Mesenteric fat pad (tissue), 1 donor: ENCODE data around the gene BCKDHA. TPM values are rescaled to one million over a fixed set of nuclear protein-coding genes. Genes with fewer than 3 reads are reported as not detected.
"Not testable (repeated sequence)": the region's sequence is repeated elsewhere in the genome, so short reads cannot be mapped to it uniquely, and the experiment has no call there.

ENCODE experiments used
- DNase-seq: peaks from one replicate; pipeline ENCODE4 v3.0.0-alpha.2; 2020; ENCODE audit warnings: low spot score
- total RNA-seq: library from RNA; stranded (reverse); fragmentation: NEBNext Ultra II Directional; extraction: Animal tissue kit (Norgen Biotek cat#: 25700); gene quantifications from one replicate; pipeline ENCODE4 v1.2.1, GENCODE V29; 2021
- donor health status: DM: yes; HTN: yes; CAD: no.

The BCKDHA gene
- total RNA-seq, 1 donor from 2014 or later = 5.7 TPM

DNA sequence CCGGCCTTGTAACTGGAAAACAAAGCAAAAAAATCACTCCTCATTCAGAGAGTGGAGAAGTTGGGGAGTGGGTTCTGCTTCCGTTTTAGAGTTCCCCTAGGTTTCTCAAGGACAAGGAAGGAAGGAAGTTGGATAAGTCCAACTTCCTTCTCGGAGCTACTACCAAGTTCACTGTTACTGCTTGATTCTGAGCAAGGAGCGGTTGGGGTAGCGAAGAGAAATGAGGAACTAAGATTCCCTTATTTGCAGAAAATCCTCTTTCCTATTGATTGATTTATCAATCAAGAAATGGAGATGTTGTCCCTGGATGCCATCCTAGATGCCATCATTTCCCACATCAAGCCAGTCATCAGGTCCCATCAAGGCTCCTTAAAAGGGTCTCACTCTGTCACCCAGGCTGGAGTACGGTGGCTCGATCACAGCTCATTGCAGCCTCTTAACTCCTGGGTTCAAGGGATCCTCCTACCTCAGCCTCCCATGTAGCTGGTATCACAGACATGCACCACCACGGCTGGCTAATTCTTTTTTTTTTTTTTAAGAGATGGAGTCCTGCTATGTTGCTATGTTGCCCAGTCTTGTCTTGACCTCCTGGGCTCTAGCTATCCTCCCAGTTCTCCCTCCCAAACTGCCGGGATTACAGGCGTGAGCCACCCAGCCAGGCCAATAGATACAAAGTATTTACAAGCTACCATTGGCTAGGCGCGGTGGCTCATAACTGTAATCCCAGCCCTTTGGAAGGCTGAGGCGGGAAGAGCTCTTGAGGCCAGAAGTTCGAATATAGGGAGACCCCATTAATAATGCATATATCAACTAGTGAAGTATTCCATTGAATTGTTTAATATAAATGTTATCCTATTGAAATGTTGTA, 32.9 kb upstream of the BCKDHA start:
- no peak for DNase-seq

DNA sequence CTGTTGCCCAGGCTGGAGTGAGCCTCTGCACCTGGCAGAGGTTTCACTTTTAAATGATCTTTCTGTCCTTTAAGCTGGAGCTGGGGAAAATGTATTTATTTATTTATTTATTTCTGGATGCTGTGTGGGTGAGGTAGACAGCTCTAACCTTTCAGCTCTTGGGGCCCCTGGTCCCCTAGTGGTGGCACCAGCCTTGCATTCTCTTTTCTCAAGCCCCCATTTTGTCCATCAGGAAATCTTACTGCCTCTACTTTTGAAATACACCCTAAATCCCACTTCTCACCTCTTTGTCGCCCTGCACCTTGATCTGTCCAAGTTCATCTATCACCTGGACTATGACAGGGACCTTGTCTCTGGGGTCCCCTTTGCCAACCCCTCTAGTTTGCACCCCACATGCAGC, 31.5 kb upstream of the BCKDHA start:
- DNase-seq = no peak

GRCh38 chr19:41367848-41368301, 29.7 kb upstream of the BCKDHA start:
- no peak for DNase-seq

DNA sequence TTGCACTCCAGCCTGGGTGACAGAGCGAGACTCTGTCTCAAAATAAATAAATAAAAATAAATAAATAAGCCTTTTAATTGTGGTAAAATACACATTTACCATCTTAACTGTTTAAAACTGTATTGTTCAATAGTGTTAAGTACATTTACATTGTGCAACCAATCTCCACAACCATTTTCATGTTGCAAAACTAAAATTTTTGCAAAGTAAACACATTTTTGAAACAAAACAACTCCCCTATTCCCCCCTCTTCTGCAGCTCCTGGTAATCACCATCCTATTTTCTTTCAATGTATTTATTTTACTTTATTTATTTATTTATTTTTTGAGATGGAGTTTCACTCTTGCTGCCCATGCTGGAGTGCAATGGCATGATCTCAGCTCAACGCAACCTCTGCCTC, 27.8 kb upstream of the BCKDHA start:
- DNase-seq = no peak

DNA sequence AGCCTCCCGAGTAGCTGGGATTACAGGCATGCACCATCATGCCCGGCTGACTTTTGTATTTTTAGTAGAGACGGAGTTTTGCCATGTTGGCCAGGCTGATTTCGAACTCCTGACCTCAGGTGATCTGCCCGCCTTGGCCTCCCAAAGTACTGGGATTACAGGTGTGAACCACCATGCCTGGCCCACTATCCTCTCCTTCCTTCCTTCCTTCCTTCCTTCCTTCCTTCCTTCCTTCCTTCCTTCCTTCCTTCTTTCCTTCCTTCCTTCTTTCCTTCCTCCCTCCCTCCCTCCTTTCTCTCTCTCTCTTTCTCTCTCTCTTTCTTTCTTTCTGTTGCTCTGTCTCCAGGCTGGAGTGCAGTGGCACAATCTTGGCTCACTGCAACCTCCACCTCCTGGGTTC, 26.5 kb upstream of the BCKDHA start:
- DNase-seq = not testable (repeated sequence)

GRCh38 chr19:41371541-41371940, 26.1 kb upstream of the BCKDHA start:
- DNase-seq = no peak

- no peak for DNase-seq
These were observed 25.1 kb upstream of the BCKDHA start for GRCh38 chr19:41372501-41372900.

DNA sequence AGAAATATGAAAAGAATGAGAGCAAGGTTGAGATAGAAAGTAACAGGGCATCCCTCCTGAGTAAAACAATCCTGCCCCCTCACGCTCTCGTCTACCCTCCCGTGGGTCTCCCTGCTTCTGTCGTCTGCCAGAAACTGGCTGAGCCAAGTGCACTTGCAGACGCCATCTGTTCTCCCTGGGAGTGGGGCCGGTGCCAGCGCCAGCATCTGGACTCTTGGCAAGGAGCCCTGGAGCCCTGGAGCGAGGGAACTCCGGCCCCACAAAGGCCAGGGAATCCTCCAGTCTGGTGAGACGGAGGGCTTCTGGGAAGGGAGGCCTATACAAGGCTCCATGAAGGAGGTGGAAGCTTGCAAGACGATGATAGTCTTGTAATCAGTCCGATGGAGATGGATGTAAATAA, 23.6 kb upstream of the BCKDHA start:
- DNase-seq = no peak

GRCh38 chr19:41376241-41376997, 21.2 kb upstream of the BCKDHA start, which contains the start of gene TMEM91:
TMEM91 (plus strand) TSS chr19:41376533; CDS start chr19:41378310, 1,777 bp downstream.
- no peak for DNase-seq

- no peak for DNase-seq
These were observed 20.6 kb upstream of the BCKDHA start for GRCh38 chr19:41376998-41377365.

GRCh38 chr19:41377977-41378709, 19.5 kb upstream of the BCKDHA start:
- no peak for DNase-seq

DNA sequence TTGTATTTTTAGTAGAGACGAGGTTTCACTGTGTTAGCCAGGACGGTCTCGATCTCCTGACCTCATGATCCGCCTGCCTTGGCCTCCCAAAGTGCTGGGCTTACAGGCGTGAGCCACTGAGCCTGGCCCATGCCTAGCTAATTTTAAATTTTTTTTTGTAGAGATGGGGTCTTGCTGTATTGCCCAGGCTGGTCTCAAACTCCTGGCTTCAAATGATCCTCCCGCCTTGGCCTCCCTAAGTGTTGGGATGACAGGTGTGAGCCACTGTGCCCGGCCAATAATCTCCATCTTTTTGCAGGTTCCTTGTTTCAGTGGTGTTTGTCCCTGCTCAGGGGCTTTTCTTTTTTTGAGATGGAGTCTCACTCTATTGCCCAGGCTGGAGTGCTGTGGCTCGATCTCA, 16.1 kb upstream of the BCKDHA start:
- DNase-seq = not testable (repeated sequence)

GRCh38 chr19:41384351-41384750, 13.3 kb upstream of the BCKDHA start:
- no peak for DNase-seq

GRCh38 chr19:41386442-41386841, 11.2 kb upstream of the BCKDHA start:
- no peak for DNase-seq

DNA sequence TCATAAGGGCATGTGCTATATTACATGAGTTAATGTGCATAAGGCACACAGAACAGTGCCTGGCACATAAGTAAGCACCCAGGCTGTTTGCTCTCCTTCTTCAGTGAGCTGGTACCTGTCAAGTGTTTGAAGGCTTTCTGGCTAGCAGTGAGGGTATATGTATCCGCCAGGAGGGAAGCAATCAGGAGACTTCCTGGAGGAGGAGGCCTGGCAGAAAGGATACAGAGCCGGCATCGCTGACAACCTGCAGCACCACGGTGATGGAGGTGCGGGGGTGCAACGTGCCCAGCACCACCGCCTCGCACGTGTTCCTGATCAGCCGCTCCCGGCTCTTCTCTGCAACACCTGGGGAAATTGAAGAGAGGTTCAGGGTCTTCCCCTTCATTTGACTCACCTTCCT, 6.0 kb upstream of the BCKDHA start:
- no peak for DNase-seq

DNA sequence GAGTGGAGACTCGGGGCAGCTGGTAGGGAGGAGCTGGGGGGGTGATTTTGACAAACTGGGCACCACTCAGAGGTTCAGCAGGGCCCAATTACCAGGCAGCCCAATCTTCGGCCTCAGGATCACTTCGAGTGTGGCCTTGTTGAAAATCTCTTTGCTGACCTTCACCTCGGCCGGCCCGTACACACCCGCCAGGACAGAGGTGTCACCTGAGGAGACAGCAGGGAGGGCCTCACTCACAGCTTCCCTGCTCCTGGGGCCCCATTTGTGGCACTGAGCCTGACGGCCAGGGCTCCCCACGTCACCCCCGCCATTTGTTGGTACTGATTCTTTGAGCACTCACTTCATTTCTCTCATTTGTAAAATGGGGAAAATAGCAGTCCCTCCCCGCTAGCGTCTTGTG, 4.8 kb upstream of the BCKDHA start:
- no peak for DNase-seq

DNA sequence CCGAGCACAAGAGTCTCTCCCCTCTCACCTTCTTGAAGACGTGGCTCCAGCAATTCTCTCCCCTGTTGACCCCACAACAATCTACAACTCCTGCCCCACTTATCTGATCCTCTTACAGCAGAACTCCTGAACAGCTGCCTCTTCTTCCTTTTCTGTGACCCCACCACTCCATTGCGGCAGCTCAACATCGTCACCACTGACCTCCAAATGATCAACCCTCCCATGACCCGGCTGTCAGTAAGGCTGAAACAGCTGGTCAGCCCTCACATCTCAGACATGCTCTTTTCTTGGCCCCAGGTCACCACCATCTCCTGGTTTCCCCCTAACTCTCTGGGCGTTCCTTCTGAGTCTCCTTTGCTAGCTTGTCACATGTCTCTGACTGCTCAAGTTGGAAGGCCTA, 2.3 kb upstream of the BCKDHA start:
- no peak for DNase-seq

DNA sequence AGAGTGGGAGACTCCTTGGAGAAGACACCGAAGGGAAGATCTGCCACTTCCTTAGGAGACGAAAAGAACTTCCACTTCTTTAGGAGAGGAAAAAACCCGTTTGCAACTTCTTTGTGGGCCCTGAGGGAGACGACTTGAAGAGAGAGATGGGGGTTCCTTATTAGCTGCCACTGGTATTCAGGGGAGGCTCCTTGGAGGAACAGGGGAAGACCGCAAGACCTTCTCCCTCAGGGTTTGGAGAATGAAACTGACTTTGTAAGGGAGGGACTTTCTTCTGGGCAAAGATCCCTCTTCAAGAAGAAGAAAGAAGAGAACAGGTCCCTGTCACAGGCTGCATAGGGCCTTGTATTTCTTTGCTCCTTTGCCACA, 416 bp downstream of the BCKDHA start:
- DNase-seq = no peak

GRCh38 chr19:41398598-41398997, 980 bp downstream of the BCKDHA start:
- no peak for DNase-seq

GRCh38 chr19:41399091-41399490, 1.5 kb downstream of the BCKDHA start:
- no peak for DNase-seq

DNA sequence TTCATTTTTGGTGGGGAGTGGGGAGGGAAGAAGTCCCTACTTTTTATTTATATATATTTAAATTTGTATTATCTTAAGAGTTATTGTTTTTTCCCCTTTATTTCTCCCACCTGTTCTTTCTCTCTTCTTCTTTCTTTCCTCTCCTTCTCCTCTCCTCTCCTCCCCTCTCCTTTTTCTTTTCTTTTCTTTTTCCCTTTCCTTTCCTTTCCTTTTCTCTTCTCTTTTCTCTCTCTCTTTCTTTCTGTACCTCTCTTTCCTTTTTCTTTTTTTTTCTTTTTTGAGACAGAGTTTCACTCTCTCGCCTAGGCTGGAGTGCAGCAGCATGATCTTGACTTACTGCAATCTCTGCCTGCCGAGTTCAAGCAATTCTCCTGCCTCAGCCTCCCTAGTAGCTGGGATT, 1.9 kb downstream of the BCKDHA start:
- no peak for DNase-seq

- no peak for DNase-seq
These were observed 3.9 kb downstream of the BCKDHA start for GRCh38 chr19:41401483-41401882.
